ENCODE measurements around the gene RASGRF2. TPM values are rescaled to one million over a fixed set of nuclear protein-coding genes. Genes with fewer than 3 reads are reported as not detected.
"Not testable (repeated sequence)": the region's sequence is repeated elsewhere in the genome, so short reads cannot be mapped to it uniquely, and the experiment has no call there.

The RASGRF2 gene
- total RNA-seq, 1 donor from 2014 or later: not detected

GRCh38 chr5:81019748-81020147 lies 59.6 kb downstream of the RASGRF2 start:
- no peak for DNase-seq (ENCODE audit: low read depth)

DNA sequence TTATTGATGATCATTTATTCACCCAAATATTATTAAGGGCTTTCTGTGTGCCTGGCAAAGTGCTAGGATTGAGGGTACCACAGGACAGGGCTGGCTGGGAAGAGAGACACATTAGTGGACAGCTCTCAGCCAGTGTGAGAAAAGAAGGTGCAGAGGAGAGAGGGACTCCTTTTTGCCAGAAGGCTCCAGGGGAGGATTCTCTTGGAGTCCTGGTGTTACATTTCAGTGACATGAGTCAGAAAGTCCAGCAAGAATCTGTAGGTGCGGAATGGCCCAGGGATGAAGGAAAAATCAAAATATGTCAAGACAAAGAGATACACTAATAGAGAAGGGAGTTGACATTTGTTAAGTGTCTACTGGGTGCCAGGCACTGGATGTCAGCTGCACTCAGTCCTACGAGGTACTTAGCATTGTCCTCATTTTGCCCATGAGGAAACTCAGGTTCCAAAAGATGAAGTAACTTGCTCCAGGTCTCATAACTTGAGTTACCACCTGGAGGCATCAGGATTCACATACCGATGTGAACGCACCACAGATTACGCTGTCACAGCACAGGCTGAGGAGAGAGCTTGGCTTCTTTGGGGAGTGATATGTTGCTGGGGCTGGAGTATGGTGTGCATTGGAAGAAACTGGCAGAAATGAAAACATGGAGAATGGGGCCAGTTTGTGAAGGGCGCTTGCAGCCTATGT lies 60.5 kb downstream of the RASGRF2 start:
- no peak for DNase-seq (ENCODE audit: low read depth)

DNA sequence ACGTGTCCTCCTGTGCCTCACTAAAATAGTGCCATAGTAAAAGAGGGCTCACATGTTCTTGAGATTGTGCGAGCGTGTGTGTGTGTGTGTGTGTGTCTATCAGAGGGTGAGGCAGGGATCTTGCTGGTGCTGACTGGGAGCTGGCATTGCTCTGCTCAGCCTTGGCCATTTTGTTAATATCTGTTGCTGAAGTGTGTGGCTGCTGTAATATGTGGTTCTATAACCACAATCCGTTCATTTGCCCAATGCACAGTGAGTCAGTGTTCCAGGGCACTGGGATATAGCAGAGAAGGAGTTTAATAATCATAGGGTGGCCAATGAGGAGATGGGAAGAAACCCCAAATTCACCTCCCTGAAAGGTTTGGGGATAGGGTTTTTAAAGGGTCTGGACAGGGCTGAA lies 61.3 kb downstream of the RASGRF2 start:
- no peak for DNase-seq (ENCODE audit: low read depth)

GRCh38 chr5:81021951-81022687 lies 62.0 kb downstream of the RASGRF2 start:
- DNase-seq (ENCODE audit: low read depth): no peak

DNA sequence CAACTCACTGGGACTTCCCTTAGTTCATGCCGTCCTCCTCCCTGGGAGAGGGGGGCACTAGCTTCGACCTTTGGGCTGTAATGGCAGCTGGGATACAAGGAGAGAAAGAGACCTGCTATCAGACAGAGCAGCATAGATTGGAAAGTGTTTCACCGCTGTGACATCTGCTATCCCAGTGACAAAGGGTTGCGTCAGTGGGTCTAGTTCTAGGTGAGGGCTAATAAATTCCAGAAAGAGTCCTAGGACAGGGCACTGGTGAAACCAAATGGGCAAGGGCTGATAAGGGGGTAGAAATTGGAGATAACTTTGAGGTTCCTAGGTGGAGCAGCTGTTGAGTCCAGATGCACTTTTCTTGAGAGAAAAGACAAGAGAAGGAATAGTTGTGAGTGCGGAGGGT lies 62.5 kb downstream of the RASGRF2 start:
- no peak for DNase-seq (ENCODE audit: low read depth)

GRCh38 chr5:81023261-81023970 lies 63.3 kb downstream of the RASGRF2 start:
- no peak for DNase-seq (ENCODE audit: low read depth)

DNA sequence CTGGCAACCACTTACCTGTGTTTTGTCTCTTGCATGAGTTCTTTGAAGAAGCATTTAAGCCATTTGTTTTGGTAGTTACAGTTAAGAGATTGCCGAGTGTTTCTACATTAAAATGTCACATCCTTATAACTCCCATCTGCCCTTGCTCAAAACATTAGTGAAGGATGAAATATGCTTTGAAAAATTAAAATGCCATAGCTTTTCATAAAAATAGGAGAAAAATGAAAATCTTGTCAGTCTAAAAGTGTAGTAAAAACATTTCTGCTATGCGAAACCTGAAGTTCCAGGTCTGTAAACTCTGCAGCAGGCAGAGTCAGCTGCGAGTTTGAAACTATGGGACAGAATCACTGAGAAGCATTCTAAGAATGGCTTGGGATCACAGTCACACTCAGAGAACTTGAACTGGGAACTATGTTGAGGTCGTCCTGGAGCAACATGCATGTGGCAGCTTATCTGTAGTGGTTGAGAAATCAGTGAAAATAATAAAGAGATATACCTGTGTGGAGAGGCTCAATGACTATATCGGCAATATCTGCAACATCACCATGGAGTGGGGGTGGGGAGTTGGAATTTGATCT lies 67.4 kb downstream of the RASGRF2 start:
- no peak for DNase-seq (ENCODE audit: low read depth)

DNA sequence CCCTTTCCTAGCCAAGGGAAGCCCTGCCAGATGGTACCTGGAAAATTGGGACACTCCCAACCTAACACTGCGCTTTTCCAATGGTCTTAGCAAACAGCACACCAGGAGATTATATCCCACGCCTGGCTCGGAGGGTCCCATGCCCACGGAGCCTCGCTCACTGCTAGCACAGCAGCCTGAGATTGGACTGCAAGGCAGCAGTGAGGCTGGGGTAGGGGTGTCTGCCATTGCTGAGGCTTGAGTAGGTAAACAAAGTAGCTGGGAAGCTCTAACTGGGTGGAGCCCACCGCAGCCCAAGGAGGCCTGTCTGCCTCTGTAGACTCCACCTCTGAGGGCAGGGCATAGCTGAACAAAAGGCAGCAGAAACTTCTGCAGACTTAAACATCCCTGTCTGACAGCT lies 68.7 kb downstream of the RASGRF2 start:
- not testable (repeated sequence) for DNase-seq (ENCODE audit: low read depth)

DNA sequence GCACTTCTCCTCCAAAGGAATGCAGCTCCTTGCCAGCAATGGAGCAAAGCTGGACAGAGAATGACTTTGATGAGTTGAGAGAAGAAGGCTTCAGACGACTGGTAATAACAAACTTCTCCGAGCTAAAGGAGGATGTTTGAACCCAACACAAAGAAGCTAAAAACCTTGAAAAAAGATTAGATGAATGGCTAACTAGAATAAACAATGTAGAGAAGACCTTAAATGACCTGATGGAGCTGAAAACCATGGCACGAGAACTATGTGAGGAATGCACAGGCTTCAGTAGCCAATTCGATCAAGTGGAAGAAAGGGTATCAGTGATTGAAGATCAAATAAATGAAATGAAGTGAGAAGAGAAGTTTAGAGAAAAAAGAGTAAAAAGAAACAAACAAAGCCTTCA lies 69.6 kb downstream of the RASGRF2 start:
- not testable (repeated sequence) for DNase-seq (ENCODE audit: low read depth)

GRCh38 chr5:81030236-81031034 lies 70.3 kb downstream of the RASGRF2 start:
- not testable (repeated sequence) for DNase-seq (ENCODE audit: low read depth)

DNA sequence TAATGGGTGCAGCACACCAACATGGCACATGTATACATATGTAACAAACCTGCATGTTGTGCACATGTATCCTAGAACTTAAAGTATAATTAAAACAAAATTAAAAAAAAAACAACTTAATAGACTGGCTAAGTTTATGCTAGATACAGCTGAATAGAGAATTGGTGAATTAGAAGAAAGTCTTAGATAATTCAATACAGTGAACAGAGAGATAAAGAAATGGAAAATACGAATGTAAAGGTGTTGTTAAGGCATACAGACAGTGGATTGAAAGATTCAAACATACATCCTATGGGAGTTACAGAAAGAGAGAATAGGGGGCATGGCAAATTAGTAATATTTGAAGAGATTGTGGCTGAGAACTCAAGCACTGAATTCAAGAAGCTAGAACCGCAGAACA lies 75.4 kb downstream of the RASGRF2 start:
- no peak for DNase-seq (ENCODE audit: low read depth)

DNA sequence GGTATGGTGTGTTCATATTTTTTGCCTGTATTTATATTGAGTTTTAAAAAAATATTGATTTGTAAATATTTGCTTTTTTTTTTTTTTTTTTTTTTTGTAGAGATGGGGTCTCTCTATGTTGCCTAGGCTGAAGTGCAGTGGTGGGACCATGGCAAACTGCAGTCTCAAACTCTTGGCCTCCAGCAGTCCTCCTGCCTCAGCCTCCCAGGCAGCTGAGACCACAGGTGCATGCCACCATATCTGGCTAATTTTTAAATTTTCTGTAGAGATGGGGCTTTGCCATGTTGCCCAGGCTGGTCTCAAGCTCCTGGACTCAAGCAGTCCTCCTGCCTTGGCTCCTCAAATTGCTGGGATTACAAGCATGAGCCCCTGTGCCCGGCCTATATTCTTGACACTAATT lies 78.3 kb downstream of the RASGRF2 start:
- no peak for DNase-seq (ENCODE audit: low read depth)

DNA sequence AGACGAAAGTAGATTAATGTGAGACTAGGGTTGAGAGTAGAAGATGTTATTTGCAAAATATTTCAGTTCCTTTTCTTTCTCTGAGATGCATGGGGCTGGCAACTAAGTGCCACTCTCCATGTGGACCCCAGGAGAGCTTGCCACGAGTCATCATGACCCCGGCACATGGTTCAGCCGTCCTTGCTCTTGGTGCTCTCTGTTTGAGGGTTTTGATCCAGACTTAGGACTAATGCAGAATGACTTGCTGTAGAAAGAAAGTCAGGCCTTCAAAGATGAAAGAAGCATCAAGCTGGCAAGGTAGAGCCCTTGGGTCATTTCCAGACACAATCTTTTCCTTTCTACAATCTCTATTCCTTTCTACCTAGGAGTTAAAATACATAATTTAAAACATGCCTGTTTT lies 84.7 kb downstream of the RASGRF2 start:
- DNase-seq (ENCODE audit: low read depth): no peak

- DNase-seq (ENCODE audit: low read depth): no peak
Measured at GRCh38 chr5:81045389-81045807, 85.2 kb downstream of the RASGRF2 start.

DNA sequence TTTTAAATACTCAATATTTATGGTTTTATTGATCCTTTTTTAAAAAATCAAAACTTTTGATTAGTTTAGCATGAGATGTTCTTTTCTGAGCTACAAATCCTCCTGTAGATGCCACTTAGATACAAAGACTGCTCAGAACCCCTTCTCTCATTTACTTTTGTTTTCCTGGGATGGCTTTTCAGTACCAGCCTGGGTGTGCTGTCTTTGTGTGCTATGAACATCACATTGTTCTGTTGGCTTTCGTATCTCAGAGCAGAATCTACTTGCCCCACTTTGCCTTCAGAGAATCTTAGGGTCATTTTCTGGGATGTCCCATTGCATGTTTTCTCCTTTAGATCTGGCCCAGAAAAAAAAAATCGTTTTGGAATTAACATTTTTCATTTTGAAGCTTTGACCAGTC lies 85.9 kb downstream of the RASGRF2 start:
- no peak for DNase-seq (ENCODE audit: low read depth)

DNA sequence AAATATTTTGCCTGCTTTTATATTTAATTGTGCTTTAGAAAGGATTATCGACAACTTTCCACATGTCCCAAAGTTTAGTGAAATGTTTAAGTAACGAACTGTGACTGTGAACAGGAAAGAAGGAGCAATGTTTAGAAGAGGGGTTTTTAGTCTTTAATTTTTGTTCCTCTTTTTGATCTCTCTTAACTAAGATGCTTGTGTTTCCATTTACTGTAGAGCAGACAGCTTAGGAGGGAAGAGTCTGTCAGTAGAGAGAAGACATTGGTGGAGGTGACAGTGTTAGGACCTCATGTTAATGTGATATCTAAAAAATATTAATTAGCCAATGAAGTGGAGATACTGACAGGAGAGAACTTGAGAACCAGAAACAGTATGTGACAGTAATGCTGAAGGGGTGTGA lies 92.2 kb downstream of the RASGRF2 start:
- no peak for DNase-seq (ENCODE audit: low read depth)

DNA sequence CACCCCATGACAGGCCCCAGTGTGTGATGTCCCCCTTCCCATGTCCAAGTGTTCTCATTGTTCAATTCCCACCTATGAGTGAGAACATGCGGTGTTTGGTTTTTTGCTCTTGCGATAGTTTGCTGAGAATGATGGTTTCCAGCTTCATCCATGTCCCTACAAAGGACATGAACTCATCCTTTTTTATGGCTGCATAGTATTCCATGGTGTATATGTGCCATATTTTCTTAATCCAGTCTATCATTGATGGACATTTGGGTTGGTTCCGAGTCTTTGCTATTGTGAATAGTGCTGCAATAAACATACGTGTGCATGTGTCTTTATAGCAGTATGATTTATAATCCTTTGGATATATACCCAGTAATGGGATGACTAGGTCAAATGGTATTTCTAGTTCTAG lies 93.1 kb downstream of the RASGRF2 start:
- not testable (repeated sequence) for DNase-seq (ENCODE audit: low read depth)

- no peak for DNase-seq (ENCODE audit: low read depth)
Measured at GRCh38 chr5:81058121-81058520, 98.0 kb downstream of the RASGRF2 start.

GRCh38 chr5:81065492-81065891 lies 105.3 kb downstream of the RASGRF2 start:
- DNase-seq (ENCODE audit: low read depth): no peak

GRCh38 chr5:81066102-81066501 lies 105.9 kb downstream of the RASGRF2 start:
- no peak for DNase-seq (ENCODE audit: low read depth)

DNA sequence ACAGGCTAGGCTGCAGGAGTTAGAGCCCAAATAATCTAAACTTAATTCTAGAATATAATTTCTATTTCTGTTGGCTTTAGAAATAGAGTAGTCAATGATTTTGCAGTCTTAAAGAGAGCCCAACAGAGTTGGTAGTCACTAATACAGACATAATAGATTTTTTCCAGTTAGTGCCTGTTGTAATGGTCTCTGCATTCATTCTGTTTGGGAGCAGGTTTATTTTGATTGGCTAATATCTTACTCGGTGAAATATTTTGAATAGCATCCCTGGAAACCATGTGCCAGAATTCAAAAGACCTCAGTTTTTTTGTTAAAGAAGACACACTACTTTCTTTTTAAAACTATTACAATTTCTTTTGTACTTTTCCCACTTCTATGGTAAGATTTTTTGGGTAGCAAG lies 107.2 kb downstream of the RASGRF2 start:
- DNase-seq (ENCODE audit: low read depth): no peak
